Erythroblast (primary cell): Measurements from ENCODE around the gene EFHB.

Source experiments
- GATA1 ChIP-seq: IDR thresholded peaks from 2 replicates; pipeline ENCODE4 v1.6.1; 2011; ENCODE audit warnings: low read depth, mild to moderate bottlenecking, control low read depth, low read length, moderate library complexity
- POLR2A ChIP-seq: IDR thresholded peaks from 2 replicates; pipeline ENCODE4 v1.6.1; 2011; ENCODE audit warnings: mild to moderate bottlenecking, low read length

DNA sequence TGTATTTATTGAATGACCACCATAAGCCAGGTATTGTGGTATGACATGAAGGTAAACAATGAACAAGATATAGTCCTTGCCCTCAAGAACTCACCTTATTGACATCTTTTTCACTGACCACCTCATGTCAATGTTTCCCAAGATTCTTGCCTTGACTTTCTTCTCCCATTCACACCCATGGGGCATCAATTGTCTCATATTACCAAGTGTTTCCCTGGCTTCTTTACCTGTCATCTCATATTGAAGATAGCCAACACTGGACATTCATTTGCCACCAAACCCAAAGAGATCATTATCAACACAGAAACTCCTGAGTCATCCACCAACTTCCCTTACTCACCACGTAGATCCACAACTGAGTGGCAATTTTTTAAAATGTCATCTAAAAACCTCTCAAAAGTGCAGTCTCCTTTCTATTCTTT, 2.2 kb downstream of the EFHB start:
- TF ChIP-seq POLR2A (no peak), GATA1 (no peak)
